Measurements from ENCODE around the gene BRD3OS.

BRD3OS gene

DNA sequence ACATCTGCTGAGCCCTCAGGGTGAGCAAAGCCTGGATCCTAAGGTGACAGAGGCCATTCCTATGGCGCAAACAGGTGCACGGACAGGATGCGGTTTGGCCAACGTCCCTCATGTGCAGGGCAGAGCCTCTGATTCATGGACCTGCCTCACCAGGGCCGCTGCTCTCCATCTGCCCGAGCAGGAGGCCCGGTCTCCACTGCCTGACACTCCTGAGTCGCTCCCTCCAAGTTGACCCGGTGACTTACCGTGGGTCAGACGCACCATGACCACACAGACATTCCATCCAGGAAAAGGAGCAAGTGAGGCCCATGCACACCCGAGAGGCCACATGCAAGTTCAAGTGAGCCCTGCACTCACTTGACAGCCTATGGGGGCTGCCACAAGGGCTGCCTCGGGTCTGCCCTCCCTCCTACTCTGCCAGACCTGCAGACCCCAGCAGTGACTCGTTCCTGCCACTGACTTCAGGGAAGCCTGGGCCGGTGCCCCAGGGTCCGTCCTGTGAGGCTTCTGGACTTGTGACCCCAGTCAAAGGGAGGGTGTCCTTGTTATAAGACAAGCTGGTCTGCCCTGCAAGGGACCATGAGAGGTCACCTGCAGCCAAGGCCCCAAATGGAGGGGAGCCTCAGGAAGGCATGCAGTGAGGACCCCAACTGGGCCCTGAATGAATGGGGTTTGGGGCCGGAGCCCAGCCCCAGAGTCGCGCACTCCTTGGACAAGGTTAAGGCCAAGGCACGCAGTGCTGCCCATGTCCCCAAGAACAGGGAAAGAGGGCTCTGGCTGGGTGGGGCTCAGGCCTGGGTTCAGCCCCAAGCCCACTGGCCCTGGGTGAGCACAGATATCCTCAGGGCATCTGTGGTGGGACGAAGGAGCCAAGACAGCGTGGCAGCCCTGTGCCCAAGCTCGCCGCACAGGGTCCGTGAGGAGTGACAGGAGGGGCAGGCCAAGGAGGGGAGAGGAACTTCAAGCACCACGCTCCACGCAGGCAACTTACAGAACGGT lies 10.1 kb downstream of the BRD3OS start:
- DNase-seq: no peak

DNA sequence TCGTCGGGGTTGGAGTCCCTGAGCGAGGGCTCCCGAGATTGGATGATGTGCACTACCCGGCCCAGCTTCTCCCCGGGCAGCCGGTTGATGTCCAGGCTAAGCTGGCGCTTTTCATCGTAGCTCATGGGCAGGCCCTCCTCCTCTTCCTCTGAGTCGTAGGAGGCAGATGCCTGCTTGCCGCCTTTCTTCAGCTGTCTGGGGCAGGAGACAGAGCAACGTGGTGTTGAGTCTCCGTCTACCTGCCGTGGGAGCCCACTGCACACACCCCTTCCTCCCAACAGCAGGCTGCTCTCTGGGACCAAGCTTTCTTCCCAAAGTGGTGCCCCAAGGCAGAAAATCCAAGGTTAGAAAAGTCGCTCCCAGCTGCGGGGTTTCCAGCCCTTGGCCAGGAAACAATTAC lies 10.8 kb downstream of the BRD3OS start:
- no peak for DNase-seq

DNA sequence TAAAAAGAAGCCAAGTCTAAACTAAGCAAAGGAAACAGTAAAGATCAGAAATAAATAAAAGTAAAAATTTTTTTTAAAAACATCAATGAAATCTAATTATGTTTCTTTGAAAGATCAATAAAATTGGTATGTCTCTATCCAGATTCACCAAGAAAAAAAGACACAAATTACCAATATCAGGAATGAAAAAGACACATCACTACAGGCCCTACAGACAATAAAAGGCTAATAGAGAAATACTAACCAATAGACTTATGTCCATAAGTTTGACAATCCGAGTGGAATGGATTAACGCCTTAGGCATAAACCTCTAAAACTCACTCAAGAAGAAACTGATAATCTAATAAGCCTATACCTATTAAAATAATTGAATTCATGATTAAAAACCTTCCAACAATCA lies 12.4 kb downstream of the BRD3OS start:
- DNase-seq: no peak

DNA sequence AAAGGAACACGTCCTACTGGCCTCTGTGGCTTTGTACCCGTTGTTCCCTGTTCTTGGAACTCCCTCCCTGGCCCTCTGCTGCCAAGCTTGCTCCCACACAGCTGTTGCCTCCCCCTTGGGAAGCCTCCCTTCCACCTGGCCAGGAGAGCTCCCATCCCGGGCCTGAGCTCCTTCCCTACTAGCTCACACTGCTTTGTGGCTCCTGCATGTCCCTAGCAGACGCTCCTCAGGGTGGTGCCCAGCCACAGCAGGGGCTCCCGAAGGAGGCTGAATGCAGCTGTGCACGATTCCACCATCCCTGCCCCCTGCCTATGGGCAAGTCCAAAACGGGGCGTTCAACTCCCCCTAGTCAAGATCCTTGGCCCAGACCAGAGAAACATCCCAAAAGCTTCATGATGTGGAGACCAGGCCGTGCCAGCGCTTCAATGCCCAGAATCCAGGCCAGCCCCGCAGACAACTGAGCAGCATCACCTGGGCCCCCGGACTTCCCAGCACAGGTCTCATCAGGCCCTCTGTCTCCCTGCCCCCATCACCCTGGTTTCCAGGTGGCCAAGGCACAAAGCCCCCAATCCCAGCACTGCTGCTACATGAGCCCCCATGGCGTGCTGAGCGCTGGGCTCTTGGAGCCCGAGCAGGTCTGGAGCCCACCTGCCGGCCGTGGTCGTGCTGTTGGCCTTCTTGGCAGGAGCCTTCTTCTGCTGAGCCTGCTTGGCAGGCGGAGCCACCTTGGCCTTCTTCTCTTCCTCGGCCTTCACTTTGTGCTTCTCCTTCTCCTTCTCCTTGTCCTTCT lies 14.3 kb downstream of the BRD3OS start:
- DNase-seq: no peak

DNA sequence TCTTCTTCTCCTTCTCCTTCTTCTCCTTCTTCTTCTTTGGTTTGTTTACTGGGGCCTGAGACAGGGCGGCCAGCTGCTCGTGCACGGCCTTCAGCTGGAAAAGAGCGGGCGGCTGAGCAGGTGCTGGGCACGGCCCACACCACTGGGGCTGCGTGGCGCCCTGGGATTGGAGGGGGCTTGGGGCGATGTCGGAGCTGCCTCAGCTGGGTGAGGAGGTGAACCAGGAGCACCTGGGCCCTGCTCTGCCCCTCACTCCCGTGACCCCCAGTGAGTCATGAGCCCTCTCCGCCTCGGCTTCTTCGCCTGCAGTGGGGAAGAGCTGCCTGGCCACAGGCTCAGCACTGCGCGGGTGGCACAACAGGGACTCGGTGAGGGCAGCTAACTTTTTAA lies 14.9 kb downstream of the BRD3OS start:
- DNase-seq: no peak

DNA sequence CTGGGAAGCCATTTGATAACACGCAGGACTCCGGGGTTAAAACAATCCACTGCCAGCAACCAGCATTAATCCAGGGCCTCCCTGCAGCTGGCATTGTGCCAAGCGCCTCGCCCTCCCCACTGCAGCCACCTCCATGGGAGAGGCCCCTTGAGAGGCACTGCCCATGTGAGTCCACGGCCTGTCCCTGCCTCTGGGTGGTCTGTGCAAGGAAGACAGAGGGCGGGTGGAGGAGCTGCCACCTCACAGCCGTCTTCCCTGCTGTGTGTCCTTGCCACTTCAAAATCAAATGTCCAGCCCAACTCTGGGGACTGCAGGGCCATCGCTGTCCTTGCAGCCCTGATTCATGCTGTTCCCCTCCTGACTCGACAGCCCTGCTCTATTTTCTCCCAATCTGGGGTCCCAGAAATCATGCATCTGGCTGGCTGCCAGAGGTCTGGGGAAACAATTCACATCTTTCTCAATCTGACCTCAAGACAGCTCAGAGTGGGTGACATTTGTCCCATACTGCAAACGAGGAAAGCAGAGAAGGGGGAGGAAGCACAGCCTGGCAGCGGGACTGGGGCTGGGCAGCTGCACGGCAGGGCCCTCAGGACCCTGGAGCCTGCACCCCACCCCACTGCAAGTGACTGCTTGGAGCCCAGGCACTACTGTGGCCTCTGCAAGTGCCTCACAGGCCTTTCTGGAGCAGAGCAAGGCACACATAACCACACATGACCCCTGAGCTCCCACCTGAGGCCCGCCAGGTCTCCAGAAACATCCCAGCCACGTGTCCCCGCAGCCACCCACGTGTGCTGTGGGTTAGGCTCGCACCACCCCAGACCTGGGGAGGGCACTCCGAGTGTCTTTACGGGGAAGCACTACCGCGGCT lies 15.7 kb downstream of the BRD3OS start:
- DNase-seq: no peak

DNA sequence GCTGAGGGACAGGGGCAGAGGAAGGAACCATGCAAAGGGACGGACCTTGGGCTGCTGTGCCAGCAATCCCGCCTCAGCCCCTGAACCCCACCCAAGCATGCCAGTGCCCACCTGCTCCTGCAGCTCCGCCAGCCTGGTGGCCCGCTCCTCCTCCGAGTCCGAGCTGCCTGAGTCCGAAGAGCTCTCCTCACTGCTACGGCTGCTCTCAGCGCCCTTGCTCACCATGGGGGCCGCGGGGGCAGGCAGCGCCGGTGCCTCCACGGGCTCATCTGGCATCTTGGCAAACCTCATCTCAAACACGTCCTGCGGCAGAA lies 16.3 kb downstream of the BRD3OS start:
- DNase-seq: no peak

DNA sequence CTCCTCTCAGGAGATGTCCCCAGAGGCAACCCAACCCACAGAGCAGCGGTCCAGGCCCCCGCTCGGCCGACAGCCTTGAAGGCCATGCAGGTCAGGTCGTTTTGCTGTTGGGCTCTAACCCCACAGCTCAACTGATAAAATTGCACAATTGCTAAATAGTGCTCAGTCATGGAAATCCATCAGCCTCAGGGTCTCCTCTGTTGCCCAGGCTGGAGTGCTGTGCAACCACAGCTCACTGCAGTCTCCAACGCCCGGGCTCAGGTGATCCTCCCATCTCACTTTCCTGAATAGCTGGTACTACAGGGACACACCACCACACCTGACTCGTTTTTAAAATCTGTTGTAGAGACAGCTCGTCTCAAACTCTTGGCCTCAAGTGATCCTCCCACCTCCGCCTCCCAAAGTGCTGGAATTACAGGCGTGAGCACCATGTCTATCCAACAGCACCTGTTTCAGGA lies 18.3 kb downstream of the BRD3OS start:
- DNase-seq: no peak

DNA sequence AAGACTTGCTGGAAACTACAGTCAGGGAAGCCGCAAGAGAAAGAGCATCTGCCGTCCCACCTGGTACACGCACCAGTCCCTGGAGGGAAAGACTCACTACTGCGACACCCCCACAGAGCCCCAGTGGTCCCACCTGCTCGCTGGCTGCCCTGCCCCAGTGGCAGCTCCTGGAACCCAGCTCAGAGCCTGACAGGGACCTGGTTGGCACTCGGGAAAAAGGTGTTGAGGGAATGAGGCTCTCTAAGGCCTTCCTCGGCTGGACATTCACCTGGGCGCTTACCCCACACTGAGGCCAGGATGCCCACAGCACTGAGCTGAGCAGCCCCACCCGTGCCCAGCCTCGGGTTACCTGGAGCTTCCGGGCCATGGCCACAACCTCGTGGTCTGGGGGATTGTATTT lies 19.7 kb downstream of the BRD3OS start:
- no peak for DNase-seq

DNA sequence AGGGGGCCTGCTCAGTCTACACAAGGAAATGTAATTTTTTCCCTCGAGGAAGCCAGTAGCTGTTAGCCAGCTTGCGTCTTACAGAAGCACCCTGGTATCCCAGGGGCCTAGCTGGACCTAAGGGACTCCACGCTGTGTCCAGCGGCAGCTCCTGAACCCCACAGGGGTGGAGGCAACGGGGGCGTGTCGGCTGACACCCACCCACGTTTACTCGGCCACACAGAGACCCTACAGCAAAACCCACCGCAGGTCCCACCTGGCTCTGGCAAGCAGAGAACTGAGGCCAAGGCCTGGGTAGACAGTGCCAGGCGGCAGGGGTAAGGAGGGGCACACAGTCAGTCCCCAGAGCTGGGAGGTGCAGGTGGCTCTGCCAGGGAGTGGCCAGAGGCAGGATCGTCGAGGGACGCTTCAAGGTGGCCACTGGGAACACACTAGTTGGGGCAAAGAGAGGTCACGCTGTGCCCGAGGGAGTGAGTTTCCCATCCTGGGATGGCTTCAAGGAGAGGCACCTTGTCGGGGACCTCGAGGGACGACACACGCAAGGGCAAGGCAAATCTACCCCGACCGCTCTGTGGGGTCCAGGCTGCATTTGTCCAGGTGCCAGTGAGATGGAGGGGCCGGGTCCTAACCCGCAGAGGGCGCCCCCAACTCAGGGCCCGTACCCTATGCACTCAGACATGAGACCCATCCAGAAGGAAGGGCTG lies 20.7 kb downstream of the BRD3OS start:
- DNase-seq: no peak

DNA sequence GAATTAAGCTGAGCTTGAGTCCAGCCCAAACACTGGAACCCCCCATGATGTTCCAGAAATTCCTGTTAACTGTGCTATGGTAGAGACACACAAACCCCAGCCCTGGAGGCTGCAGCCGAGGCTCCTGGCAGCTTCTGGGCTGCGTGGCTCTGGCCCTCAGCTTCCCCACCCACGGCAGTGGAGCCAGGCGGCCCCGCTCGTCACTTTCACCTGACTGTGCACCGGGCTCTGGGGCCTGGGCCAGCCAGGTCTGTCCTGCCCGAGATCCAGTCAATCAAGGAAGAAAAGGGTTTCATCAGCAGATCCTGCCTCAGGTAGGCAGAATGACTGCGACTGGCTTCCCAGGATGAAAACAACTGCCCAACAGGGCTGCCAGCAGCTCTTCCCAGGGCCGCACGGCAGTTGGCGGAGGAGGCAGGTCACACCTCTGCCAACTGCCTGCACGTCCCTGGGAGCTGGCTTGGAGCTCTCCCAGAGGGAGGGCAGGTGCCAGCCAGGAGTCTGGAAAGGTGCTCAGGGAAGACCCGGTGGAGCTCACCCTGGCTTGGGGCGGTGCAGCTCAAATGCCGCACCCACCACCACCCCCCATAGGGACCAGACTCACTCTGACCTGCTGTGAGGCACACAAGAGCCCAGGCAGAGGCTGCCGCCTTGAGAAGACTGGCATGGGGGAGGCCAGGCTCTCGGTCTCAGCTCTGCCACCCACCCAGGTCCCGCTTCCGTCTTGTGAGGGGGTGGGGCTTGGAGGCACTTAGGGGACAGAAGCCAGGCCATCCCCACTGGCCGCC lies 21.8 kb downstream of the BRD3OS start:
- no peak for DNase-seq

DNA sequence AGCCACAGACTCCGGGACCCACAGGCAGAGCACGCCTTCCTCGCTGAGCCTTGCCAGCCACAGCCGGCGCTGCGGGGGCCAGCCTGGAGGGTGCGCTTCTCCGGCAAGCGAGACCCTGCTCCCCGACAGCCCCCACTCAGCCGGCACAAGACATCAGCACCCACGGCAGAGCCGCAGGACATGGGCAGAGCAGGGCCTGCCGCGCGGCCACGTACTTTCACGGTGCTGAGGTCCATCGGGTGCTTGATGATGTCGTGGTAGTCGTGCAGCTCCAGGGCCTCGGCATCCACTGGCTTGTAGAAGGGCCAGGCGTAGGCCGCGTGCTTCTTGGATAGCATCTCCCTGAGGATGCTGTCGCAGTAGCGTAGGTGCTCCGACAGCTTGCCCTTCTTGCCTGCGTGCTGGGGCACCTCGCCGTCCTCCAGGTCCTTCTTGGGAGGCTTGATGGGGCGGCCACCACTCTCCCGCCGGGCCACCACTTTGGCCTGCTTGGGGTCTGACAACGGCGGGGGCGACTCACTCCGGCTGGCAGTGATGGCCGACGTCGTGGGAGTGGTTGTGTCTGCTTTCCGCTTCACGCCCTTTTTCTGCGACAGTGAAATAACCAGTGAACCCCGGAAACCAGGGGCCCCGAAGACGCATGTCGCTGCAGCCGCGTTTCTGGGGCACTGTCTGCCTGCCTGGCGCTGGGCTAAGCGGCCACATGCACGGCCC lies 22.7 kb downstream of the BRD3OS start:
- no peak for DNase-seq

DNA sequence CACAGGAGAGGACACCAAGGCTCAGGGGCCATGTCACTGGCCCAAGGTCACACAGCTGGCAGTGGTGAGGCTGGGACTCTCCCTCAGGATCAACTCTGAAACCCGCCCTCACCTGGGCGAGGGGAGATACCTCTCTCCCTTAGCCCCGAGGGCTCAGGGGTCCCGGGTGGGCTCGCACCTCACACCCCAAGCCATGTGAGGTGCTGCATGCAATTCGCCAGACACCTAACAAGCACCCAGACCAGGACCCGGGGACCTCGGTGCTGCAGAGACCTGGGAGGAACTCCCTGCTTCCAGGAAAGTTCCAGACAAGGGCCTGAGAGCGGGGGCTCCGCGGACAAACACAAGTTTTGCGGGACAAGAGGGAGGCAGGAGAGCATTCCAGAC lies 23.3 kb downstream of the BRD3OS start:
- no peak for DNase-seq

DNA sequence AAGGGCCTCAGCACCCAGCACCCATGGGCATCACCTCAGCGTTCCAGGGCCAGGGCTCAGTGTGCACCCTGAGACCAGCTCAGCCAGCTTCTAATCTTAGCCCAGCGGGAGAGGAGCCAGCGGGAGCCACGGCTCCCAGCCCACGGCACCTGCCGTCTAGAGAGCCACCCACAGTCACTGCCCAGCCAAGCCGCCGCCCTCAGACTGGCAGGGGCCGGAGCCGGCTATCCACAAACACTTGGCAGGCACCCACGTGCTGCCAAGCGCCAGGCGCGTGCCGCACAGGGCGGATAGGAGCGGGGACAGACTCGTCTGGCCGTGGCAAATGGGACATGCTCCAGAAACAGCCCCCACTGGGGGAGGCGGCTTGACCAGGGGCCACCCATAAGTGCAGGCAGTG lies 24.0 kb downstream of the BRD3OS start:
- no peak for DNase-seq

DNA sequence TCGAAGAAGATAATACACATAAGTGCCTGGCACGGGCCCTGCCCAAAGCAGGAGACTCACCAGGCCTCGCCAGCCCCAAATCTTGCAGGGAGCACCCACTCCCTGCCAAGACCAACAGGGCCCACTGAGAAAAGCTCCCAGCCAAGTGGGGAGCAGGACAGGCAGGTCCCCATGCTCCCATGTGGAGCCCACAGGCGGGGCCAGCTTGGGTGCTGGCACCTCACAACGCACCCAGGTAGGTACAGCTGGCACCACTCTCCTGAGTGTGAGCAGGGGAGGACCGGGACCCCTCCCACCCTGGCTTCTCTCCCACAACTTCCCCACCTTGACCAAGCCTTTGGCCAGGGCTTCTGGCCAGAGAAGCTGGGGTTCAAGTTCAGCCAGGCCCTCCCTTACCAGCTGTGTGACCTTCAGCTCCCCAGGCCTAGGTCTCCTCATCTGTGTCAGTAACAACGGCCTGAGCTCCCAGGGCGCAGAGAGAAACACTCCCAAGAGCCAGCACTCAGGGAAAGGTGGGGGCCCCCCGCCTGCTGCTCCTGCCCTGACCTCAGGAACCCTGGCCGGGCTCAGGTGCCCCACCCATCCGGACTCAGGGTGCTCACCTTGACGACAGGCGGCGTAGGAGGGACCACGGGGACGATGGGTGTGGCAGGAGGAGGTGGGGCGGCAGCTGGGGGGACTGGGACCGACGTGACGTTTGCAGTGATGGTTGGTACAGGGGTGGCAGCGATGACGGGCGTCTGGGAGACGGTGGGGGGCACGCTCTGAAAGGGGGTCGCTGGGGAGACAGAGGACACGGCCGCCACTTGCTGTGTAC lies 24.7 kb downstream of the BRD3OS start:
- DNase-seq: no peak

DNA sequence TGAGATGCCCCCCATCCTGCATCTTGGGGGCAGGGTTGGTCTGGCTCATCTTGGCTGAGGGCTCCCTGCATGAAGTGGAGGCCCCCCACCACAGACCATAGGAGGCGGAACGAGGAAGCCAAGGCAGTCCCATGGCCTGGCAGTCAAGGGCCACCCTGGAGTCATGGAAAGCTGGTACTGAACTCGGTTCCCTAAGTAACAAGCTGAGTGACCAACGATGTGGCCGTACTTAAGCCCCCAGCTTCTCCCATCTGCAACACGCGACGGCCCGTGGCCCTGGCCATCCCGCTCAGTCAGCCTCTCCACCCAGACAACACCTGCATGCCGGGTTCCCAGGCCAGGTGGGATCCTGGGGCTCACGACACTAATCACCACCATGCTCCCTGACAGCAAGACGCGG lies 25.4 kb downstream of the BRD3OS start:
- no peak for DNase-seq

DNA sequence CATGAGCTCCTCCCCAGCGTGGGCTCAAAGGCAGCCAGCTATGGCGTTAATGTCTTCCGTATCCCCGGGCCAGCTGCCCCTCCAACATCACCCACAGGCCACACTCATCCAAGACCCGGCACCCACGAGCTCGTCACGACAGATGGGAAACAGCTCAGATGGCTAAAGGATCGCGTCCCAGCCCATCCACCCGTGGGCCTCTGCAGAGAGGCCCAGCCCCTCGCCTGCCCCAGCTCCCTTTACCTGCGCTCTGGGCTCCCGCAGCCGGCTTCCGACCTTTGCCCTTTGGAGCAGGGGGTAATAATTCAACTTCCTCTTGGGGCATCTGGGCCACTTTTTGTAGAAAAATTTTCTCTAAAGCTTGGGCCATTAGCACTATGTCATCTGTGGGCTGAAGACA lies 26.0 kb downstream of the BRD3OS start:
- DNase-seq: no peak

DNA sequence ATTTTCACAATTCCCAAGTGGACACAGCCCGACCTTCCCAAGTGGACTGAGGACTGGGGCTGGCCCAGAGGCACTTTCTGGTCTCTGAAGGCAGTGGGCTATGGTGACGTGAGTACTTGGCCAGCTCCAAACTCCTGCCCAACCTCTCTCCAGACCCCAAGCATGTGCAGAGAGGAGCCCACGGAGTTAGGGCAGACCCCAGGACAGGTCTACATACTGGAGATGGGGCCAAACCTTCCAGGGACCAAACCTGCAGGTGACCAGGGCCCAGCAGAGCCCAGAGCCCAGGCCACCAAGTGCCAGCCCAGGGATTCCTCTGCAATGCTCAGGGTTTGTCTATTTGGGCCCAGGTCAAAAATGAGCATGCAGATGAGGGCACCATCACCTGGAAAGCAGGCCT lies 27.2 kb downstream of the BRD3OS start:
- no peak for DNase-seq

DNA sequence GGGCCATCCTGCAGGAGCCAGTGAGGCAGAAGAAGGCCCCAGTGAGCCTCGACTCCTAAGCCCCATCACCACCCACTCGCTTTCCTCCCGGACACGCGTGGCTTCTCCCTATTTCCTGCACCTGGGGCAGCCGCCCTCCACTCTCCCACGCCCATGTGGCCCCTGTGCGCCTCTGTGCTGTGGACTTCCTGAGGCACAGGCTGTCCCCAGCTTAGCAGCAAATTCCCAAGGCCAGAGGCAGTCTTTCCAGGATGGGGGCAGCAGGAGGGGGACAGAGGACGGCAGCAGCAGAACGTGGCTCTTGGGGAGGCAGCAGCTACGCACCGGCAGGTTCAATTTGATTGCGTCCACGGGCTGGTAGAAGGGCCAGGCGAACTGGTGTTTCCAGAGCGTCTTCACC lies 27.7 kb downstream of the BRD3OS start:
- no peak for DNase-seq

DNA sequence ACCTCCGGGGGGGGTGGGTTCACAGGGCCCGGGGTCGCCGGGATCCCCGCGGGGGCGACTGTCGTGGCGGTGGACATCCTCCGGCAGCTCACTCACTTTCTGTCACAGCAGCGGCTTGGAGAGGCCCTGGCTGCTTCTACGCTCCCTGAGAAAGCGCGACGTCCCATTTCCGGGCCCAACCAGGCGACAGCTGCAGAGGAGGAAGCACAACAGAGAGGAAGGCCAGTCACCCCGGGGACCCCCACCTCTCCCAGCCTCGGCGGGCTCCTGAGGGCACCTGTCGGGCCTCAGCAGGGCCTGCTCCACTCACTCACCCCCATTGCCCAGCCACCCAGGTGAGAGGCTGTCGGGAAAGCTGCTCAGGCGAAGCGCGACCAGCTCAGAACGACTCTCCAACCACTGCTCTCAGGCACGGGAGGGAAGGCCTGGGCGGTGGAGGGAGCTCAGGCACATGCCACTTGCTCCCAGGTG lies 28.2 kb downstream of the BRD3OS start:
- no peak for DNase-seq

All from stimulated activated CD4-positive, alpha-beta T cell treated with anti-CD3 and anti-CD28 coated beads, Interleukin-4, amount 100 ng/mL, for 24 hours (primary cell).